ENCODE data around the gene PPP1R12B.

DNA sequence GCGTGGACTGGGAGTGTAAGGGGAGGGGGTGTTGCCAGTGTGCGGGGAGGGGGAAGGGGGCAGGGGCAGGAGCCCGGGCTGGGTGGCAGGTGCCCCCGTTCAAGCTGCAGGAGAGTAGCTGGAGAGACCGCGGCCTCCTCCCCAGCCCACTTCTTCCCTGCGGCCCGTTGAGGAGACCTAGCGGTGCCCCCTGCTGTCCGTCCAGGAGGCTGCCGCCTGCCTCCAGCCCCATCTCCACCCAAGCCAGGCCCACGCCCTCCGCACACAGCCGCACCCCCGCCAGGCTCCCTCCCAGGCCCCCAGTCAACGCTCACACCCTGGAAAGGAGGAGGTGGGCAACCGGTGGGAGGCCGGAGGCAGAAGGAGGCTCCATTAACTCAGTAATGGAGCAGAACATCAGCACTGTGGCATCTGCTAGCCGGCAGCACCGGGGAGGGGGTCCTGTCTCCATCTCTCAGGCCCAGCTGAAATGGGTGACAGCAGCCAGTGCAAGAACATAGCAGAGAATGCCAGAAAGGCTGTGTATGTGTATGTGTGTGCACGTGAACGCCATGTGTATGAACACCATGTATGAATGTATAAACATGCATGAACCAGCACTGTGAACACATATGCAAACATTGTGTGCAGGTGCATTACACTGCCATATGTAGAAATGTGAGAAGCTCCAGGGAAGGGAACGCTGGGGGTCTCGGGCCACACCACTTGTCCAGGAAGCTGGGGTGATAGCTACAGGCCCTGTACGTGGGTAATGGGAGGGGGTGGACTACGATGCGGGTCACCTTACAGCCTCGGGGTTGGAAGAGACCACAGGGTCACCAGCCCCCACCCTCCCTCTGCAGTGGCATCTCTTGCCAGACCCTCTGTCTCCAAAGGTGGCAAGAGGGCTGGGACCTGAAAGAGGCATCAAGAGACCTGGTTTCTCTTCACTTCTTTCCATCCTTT is 277.2 kb downstream of the PPP1R12B start:
- TF ChIP-seq, protein P1, sequence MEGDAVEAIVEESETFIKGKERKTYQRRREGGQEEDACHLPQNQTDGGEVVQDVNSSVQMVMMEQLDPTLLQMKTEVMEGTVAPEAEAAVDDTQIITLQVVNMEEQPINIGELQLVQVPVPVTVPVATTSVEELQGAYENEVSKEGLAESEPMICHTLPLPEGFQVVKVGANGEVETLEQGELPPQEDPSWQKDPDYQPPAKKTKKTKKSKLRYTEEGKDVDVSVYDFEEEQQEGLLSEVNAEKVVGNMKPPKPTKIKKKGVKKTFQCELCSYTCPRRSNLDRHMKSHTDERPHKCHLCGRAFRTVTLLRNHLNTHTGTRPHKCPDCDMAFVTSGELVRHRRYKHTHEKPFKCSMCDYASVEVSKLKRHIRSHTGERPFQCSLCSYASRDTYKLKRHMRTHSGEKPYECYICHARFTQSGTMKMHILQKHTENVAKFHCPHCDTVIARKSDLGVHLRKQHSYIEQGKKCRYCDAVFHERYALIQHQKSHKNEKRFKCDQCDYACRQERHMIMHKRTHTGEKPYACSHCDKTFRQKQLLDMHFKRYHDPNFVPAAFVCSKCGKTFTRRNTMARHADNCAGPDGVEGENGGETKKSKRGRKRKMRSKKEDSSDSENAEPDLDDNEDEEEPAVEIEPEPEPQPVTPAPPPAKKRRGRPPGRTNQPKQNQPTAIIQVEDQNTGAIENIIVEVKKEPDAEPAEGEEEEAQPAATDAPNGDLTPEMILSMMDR (IDR thresholded peaks at IDR 0.05) = peak; percentile 59 to 72 (median 65)
- TF ChIP-seq POLR2A (IDR thresholded peaks at IDR 0.05) (no peak), EP300 (IDR thresholded peaks at IDR 0.05) (no peak)
